C4-2B (cell line): ENCODE measurements around the gene AQP6.
A peak's percentile ranks its signal among the peaks of the same experiment; 100 is the strongest.

ENCODE experiments used
- H3K27ac ChIP-seq: fragments of 450-650 bp; 2 replicates; pipeline ENCODE4 v1.5.1; 2017
- ZFX ChIP-seq: fragments of 450-650 bp; IDR thresholded peaks from 2 replicates; pipeline ENCODE4 v1.6.1; 2017
- TF ChIP-seq, protein P1 (sequence below): fragments of 450-650 bp; conservative IDR thresholded peaks from 2 replicates; pipeline ENCODE4 v1.5.1; 2017; ENCODE audit warnings: mild to moderate bottlenecking

AQP6 gene

GRCh38 chr12:49960474-49961110 is 12.2 kb upstream of the AQP6 start:
- H3K27ac ChIP-seq = peak overlapping the region; percentile 14; the same call in 1 of the 2 replicates
- TF ChIP-seq, protein P1, sequence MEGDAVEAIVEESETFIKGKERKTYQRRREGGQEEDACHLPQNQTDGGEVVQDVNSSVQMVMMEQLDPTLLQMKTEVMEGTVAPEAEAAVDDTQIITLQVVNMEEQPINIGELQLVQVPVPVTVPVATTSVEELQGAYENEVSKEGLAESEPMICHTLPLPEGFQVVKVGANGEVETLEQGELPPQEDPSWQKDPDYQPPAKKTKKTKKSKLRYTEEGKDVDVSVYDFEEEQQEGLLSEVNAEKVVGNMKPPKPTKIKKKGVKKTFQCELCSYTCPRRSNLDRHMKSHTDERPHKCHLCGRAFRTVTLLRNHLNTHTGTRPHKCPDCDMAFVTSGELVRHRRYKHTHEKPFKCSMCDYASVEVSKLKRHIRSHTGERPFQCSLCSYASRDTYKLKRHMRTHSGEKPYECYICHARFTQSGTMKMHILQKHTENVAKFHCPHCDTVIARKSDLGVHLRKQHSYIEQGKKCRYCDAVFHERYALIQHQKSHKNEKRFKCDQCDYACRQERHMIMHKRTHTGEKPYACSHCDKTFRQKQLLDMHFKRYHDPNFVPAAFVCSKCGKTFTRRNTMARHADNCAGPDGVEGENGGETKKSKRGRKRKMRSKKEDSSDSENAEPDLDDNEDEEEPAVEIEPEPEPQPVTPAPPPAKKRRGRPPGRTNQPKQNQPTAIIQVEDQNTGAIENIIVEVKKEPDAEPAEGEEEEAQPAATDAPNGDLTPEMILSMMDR = no peak
- no peak for TF ChIP-seq ZFX

DNA sequence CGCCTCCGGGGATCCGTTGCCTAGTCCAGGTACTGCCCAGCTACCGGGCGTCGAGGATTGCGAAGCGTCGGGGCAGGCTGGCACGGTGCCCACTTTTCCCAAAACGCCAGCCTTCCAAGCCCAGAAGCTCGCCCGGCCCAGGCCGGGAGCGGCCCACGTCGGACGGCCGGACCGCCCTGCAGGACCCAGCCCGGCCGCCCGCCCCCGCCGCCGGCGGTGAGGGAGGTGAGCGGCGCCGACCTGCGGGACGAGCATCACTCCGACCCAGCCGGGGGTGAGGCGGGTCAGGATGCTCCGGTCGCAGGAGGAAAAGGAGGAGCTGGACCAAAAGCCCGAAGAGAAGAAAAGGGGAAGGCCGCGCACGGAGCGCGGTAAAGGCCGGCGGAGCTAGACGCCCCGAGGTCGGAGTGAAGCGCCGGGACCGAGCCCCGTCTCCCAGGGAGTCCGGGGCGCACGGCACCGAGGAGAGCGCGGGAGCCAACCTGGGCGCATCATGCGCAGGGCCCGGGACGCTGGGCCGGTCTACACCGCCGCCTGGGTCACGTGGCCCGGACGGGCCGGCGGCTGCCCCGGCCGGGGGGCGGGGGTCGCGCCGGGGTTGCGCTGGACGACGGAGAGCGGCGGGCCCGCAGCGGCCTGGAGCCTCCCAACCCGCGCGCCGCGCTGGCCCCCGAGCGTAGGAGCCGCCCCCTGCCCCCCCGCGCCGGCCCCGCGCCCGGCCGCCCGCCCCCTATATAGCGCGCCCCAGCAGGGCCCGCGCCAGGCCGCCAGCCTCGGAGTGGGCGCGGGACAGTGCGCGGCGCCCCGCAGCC is 11.4 kb upstream of the AQP6 start, which contains the start of gene AQP5:
Gene AQP5, plus strand, starts transcription at position 762 of the 812 bp plus-strand sequence. CDS start 146 bp downstream, outside the sequence.
- TF ChIP-seq ZFX = no peak
- TF ChIP-seq, protein P1 = no peak
- peak within 1 kb of the TSS; percentile 70 for H3K27ac ChIP-seq

DNA sequence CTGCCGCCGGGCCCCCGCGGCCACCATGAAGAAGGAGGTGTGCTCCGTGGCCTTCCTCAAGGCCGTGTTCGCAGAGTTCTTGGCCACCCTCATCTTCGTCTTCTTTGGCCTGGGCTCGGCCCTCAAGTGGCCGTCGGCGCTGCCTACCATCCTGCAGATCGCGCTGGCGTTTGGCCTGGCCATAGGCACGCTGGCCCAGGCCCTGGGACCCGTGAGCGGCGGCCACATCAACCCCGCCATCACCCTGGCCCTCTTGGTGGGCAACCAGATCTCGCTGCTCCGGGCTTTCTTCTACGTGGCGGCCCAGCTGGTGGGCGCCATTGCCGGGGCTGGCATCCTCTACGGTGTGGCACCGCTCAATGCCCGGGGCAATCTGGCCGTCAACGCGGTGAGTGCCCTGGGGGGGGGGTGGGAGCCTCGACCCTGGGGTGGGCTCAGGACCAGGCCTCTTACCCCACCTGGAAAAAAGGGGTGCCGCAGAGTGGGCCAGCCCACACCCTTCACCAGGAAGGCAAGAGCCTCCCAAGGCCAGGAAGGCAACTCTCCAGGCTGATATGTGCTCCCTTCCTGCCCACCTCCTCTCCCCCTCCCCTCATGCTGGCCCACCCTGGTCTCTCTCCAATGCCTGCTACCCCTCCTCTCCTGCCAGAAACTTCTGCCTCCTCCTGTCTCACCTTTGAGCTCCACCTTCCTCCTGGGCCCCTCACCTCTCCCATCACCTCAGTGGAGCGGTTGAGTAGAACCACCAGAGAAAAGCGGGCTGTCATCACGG is 10.6 kb upstream of the AQP6 start:
- peak overlapping the region; percentile 70 for H3K27ac ChIP-seq
- no peak for TF ChIP-seq ZFX
- TF ChIP-seq, protein P1 = no peak

- H3K27ac ChIP-seq = peak overlapping the region; percentile 70
- TF ChIP-seq ZFX = no peak
- TF ChIP-seq, protein P1 = no peak
Observed at GRCh38 chr12:49962861-49963765, 9.6 kb upstream of the AQP6 start.

GRCh38 chr12:49963976-49964815 is 8.6 kb upstream of the AQP6 start:
- peak overlapping the region; percentile 70 for H3K27ac ChIP-seq
- TF ChIP-seq ZFX = no peak
- TF ChIP-seq, protein P1 = no peak
